ENCODE data around the gene DIP2C.

DNA sequence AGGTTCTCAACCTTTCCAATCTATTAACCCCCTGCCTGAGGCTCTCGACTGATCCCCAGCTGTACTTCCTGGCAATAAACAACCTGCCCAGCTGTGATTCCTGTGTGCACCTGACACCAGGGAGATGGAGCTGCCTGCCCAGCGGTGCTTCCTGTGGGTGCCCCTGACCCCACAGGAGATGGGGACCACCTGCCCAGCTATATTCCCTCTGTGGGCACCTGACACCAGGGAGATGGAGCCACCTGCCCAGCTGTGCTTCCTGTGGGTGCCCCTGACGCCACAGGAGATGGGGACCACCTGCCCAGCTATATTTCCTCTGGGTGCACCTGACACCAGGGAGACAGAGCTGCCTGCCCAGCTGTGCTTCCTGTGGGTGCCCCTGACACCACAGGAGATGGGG is 184.0 kb downstream of the DIP2C start:
- TF ChIP-seq, protein P1, sequence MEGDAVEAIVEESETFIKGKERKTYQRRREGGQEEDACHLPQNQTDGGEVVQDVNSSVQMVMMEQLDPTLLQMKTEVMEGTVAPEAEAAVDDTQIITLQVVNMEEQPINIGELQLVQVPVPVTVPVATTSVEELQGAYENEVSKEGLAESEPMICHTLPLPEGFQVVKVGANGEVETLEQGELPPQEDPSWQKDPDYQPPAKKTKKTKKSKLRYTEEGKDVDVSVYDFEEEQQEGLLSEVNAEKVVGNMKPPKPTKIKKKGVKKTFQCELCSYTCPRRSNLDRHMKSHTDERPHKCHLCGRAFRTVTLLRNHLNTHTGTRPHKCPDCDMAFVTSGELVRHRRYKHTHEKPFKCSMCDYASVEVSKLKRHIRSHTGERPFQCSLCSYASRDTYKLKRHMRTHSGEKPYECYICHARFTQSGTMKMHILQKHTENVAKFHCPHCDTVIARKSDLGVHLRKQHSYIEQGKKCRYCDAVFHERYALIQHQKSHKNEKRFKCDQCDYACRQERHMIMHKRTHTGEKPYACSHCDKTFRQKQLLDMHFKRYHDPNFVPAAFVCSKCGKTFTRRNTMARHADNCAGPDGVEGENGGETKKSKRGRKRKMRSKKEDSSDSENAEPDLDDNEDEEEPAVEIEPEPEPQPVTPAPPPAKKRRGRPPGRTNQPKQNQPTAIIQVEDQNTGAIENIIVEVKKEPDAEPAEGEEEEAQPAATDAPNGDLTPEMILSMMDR (IDR thresholded peaks at IDR 0.05): no peak
- no peak for TF ChIP-seq POLR2A (IDR thresholded peaks at IDR 0.05)
